ENCODE measurements around the gene WFDC5. TPM values are rescaled to one million over a fixed set of nuclear protein-coding genes. Genes with fewer than 3 reads are reported as not detected.
"Not testable (repeated sequence)": the region's sequence is repeated elsewhere in the genome, so short reads cannot be mapped to it uniquely, and the experiment has no call there.

WFDC5 gene
- total RNA-seq, 4 donors from 2014 or later: not detected

DNA sequence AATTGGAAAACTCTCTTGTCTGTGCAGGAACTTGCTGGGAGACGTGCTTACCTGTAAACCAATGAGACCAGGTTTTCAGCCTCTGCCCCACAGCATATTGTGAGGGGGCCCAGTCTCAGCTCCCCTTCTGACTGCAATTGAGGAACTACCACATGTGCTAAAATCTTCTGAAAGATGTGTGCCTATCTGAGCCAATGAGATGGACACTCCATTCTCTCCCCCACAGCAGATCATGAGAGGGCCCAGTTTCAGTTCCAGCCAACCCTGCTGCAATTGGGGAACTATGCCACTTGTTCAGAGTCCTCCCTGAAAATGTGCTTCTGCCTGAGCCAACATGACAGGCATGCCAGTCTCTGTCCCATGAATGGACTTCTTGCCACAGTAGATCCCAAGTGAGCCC, 38.8 kb upstream of the WFDC5 start:
- H3K4me1 ChIP-seq: no peaks in the 10 kb centered on the region
- TF ChIP-seq POLR2A (IDR thresholded peaks at IDR 0.05): no peak
- no peak for TF ChIP-seq CTCF (IDR thresholded peaks at IDR 0.05)
- no peak overlapping the region for H3K27ac ChIP-seq
- H3K9me3 ChIP-seq: no peaks in the 10 kb centered on the region
- H3K4me3 ChIP-seq: no peak overlapping the region
- no peaks in the 10 kb centered on the region for H3K27me3 ChIP-seq
- no peaks in the 10 kb centered on the region for H3K36me3 ChIP-seq
- no peak for DNase-seq

GRCh38 chr20:45153147-45153546, 38.2 kb upstream of the WFDC5 start:
- no peak for DNase-seq
- H3K27ac ChIP-seq: no peak overlapping the region
- no peaks in the 10 kb centered on the region for H3K4me1 ChIP-seq
- no peak overlapping the region for H3K4me3 ChIP-seq
- no peaks in the 10 kb centered on the region for H3K9me3 ChIP-seq
- no peak for TF ChIP-seq POLR2A (IDR thresholded peaks at IDR 0.05)
- TF ChIP-seq CTCF (IDR thresholded peaks at IDR 0.05): no peak
- H3K36me3 ChIP-seq: no peaks in the 10 kb centered on the region
- no peaks in the 10 kb centered on the region for H3K27me3 ChIP-seq

DNA sequence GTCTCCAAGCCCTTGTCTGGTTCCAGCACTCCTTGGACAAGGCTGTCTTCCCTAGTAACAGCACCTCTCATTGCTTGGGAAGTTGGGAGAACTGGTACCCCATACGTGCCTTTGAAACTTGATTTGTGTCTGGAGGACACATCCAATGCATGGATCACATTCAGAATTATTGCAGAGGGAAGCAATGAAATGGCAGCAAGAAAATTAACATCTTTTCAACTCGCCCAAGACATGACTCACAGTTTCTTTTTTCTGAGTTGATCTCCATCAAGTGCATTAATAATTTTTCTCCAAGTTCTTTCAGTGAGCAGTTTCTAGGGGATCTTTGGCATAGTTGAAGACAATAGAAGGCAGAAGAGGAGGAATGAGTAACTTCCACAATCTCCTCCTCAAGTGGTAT, 37.4 kb upstream of the WFDC5 start:
- Histone ChIP-seq H3K4me1 (no peaks in the 10 kb centered on the region), H3K9me3 (no peaks in the 10 kb centered on the region), H3K4me3 (no peak overlapping the region), H3K36me3 (no peaks in the 10 kb centered on the region), H3K27ac (no peak overlapping the region), H3K27me3 (no peaks in the 10 kb centered on the region)
- DNase-seq: no peak
- TF ChIP-seq POLR2A (IDR thresholded peaks at IDR 0.05): no peak
- TF ChIP-seq CTCF (IDR thresholded peaks at IDR 0.05): no peak

DNA sequence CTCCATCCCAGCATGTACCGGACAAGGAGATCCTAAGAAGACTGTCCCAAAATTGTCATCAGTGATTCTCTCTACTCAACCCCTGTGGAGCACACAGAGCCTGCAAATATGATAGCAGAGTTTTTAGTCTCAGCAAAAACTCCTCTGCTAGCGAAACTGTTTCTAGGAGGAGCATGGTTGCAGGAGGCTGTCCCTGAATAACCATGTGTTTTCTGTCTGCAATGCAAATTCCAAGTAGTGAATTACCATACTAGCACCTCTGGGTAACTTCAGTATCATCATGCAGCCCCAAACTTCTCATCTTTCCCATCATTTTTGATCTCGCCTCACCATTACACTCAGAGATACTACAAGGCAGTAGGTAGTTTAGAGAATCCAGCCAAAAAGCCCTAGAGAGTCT, 34.1 kb upstream of the WFDC5 start:
- no peaks in the 10 kb centered on the region for H3K9me3 ChIP-seq
- DNase-seq: no peak
- H3K27ac ChIP-seq: no peak overlapping the region
- H3K27me3 ChIP-seq: no peaks in the 10 kb centered on the region
- H3K4me3 ChIP-seq: no peak overlapping the region
- H3K4me1 ChIP-seq: no peaks in the 10 kb centered on the region
- TF ChIP-seq POLR2A (IDR thresholded peaks at IDR 0.05) (no peak), CTCF (IDR thresholded peaks at IDR 0.05) (no peak)
- H3K36me3 ChIP-seq: no peaks in the 10 kb centered on the region

GRCh38 chr20:45140836-45141235, 25.9 kb upstream of the WFDC5 start:
- Histone ChIP-seq H3K9me3 (no peaks in the 10 kb centered on the region), H3K27ac (no peak overlapping the region), H3K27me3 (no peaks in the 10 kb centered on the region), H3K36me3 (no peaks in the 10 kb centered on the region), H3K4me1 (no peaks in the 10 kb centered on the region), H3K4me3 (no peak overlapping the region)
- TF ChIP-seq POLR2A (IDR thresholded peaks at IDR 0.05) (no peak), CTCF (IDR thresholded peaks at IDR 0.05) (no peak)
- no peak for DNase-seq

- H3K36me3 ChIP-seq, DNase-seq, H3K4me3 ChIP-seq, H3K27me3 ChIP-seq, H3K9me3 ChIP-seq, H3K27ac ChIP-seq, H3K4me1 ChIP-seq: not testable (repeated sequence)
Measured at GRCh38 chr20:45139733-45140375, 24.9 kb upstream of the WFDC5 start.

Data from Peyer's patch (tissue), 4 donors.